ENCODE data around the gene GPC1.
"Not testable (repeated sequence)": the region's sequence is repeated elsewhere in the genome, so short reads cannot be mapped to it uniquely, and the experiment has no call there.

GPC1 gene, protein sequence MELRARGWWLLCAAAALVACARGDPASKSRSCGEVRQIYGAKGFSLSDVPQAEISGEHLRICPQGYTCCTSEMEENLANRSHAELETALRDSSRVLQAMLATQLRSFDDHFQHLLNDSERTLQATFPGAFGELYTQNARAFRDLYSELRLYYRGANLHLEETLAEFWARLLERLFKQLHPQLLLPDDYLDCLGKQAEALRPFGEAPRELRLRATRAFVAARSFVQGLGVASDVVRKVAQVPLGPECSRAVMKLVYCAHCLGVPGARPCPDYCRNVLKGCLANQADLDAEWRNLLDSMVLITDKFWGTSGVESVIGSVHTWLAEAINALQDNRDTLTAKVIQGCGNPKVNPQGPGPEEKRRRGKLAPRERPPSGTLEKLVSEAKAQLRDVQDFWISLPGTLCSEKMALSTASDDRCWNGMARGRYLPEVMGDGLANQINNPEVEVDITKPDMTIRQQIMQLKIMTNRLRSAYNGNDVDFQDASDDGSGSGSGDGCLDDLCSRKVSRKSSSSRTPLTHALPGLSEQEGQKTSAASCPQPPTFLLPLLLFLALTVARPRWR

DNA sequence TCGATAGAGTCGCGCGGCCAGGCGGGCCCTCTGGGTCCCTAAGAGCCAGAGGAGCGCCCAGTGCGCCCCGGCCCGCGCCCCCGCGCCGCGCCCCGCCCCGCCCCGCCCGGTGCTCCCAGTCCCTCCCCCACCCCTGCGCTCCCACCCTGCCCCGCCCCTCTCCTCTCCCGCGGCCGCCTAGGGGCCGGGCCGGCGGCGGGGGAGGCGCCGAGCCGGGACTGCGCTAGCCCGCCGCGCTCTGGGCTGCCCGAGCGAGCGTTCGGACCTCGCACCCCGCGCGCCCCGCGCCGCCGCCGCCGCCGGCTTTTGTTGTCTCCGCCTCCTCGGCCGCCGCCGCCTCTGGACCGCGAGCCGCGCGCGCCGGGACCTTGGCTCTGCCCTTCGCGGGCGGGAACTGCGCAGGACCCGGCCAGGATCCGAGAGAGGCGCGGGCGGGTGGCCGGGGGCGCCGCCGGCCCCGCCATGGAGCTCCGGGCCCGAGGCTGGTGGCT is at the start of gene GPC1:
Gene GPC1 (plus strand): TSS at position 207 of the 491 bp plus-strand sequence. CDS start 256 bp downstream, at position 463.
- peak; percentile 26 for DNase-seq (ENCODE audit: low read depth)

DNA sequence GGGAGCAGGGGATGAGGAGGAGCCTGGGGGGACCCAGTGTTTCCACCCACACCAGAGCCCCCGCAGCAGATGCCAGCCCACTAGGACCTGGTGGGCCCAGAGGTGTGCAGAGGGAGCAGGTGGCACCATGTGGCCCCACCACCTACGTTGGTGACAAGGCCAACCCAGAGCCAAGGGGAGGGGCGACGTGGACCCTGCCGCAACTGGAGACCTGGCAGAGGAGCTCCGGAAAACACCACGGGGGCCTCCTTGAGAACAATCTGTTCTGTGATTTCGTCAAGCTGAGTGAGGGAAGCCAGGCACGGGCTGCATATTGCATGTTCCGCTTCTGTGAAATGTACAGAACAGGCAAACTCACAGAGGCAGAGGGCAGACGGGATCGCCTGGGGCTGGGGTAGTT is 49.1 kb upstream of the GPC1 start:
- no peak for DNase-seq (ENCODE audit: low read depth)

DNA sequence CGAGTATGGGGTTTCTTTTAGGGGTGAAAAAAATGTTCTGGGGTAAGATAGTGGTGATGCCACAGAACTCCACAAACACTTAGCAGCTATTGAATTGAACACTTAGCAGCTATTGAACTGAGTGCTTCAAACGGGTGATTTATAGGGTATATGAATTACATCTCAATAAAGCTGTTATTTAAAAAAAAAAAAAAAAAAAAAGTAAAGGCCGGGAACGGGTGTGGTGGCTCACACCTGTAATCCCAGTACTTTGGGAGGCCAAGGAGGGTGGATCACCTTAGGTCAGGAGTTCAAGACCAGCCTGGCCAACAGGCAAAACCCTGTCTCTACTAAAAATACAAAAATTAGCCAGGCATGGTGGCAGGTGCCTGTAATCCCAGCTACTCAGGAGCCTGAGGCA is 48.7 kb upstream of the GPC1 start:
- not testable (repeated sequence) for DNase-seq (ENCODE audit: low read depth)

DNA sequence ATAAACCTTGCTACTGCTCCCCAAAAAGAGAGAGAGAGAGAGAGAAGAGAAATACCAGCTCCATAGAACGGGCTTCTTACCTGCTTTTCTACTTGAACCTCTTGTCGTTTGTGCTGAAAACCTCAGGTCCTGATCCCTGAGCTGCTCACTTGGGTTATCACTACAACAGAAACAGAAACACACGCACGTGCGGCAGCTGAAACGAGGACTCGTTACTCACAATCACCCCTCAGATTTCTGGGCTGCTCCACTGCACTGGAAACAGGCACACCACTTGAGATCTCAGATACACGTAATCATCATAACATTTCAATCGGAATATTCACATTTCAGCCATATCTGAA is 48.2 kb upstream of the GPC1 start:
- no peak for DNase-seq (ENCODE audit: low read depth)

DNA sequence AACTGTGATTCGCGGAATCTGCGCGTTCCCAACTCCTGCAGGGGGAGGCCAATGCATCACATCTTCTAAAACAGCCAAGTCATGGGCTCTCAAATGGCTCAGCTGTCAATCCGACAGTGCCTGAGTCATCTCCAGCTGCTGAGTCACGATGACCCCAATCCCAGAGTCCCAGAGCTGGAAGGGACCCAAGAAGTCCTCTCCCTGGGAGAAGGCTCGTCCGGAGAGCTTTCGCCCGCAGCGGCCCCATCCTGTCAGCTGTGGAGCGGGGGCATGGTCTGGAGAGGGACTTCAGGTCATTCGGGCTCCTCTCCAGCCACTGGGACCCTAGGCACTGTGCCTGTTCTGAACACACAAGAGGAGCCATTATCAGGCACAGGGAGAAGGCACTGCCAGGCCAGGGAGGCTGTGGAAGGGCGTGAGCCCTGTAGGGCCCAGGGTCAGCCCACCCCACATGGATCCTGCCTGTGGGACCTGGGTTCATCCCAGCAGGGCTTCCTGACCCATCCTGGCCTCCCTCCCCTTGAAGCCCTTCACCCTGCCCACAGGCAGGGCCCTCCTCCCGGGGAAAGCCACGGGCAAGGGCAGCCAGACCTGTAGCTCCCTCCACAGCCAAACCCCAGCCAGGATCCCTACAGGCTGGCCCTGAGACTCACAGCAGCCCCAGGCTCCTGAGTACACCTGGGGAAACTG is 47.6 kb upstream of the GPC1 start:
- DNase-seq (ENCODE audit: low read depth): peak; percentile 83

DNA sequence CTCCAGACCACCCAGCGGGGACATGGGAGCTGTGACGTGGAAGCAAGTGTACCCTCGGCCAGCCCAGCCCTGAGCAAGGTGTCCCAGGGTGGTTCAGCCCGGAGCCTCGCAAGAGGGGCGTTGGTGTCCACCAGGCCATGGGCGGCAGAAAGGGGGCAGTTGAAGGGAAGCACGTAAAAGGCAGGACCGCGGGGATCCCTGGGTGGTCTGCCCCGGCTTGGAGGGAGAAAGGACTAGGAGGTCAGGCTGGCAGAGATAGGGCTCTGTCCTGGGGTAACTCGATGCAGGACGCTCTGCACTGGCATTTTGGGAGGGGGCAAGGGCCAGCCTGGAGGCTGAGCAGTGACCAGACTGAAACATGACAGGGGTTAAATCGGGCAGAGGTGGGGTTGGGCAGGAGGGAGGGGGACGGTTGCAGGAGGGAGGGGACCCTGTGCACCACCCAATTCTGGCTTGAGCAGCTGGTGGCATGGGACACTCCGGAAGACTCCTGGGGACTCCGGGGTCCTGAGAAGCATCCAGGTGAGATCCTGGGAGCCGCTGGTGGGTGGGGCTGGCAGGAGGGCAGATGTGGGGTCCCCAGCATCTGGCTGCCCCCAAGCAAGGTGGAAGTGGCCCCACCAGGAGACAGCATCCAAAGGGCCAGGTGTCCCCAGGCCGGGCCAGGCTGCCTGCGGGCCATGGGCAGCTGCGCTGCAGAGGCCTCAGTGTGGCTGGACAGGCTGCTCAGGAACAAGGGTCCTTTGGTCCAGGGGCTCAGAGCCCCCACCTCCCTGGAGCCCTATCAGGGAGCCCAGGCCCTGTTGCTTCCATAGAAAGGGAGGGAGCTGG is 46.8 kb upstream of the GPC1 start:
- no peak for DNase-seq (ENCODE audit: low read depth)

DNA sequence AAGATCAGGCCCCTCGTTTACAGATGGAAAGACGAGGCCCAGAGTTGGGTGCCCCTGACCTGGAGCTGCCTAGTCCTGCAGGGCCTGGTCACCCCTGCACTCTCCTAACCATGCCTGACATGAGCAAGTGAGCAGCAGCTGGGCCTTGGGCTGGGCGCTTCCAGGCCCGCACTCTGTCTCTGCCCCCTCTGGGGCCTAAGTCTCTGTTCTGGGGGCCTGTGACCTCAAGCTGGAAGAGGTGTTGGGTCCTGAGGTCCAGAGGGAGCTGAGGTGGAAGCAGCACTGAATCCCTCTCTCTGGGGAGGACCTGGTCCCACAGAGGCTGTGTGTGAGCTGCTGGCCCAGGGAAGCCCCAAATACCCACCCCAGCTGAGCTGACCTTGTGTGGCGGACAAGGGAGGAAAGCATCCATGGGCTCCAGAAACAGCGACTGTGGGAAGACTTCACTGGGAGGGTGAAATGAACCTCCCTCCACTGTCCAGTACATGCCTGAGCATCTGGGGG is 46.1 kb upstream of the GPC1 start:
- DNase-seq (ENCODE audit: low read depth): no peak

DNA sequence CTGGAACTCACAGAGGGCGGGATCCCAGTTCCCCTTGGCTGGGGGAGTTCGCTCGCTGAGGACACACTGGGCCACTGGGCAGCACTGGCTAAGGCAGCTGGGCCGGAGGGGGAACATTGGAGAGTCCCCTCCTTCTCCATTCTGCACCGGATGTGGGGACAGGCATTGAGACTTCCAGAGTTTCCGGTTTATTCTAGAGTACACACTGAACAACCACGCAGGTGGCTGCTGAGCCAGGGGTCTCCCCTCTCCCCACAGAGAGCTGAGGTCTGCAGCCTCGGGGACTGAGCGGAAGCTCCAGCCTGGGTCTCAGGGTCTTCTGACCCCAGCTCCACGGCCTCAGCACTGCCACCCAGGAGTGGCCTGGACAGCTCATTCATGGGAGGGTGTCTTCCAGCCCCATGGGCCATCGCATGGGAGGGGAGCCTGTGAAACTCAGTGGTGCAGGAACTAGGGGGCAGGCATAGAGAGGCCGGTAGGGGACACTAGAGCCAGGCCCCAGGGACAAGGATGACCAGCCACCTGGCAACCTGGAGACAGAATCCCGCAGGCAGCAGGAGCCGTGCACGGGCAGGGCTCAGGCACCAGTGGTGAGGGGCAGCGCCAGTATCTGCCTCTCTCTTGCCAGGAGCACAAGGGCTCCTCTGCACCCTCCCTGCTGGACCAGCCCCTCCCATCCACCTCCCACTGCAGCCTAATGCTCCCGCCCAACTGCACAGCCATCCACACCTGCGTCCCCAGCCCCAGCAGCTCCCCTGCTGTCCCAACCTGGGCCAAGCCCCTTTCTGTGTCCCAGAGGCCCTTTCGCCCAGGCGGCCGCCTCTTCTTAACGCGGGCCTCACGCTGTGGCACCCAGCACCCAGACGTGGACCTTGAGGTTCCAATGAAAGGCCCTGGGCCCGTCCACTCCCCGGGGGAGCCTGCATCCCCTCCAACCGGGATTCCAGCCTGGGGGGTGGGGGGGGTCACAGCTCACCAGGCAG is 45.1 kb upstream of the GPC1 start:
- no peak for DNase-seq (ENCODE audit: low read depth)

DNA sequence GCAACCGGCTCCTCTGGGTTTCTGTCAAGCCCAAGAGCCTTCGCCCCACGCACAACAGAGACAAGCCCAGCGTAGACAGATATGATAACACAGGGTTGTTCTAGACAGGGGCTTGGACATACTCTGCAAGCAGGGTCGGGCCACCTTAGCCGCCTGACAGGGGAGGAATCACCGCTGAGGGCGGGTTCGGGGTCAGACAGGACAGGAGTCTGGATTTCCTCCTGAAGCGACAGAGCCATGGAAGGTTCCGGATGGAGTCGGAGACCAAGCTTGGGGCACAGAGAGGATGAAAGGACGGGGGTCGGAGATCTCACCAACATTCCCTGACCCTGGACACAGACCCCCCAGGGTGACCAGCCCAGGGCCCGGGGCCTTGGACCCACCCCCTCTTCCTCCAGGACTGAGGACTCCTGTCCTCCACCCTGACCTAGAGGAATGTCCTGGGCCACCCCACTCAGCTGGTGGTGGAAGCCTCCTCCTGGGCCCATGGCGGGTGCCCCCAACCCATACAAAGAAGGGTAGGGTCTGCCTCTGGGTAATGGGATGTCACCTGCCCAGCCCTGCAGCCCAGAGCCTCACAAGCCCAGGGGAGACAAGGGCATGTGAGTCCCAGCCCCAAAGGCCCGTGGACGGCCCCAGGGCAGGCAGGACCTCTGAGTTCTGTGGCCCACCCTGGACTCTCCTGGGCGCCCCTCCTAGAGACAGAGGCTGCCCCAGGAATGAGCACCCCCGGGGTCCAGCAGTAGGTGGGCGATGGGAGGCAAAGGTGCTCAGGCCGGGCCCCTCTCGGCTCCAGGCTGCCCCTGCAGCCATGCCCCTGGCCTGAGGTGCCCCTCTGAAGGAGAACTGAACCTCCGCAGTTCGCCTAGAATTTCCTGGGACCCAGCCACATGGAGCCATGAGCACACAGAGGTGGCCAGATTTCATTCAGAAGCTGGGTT is 44.1 kb upstream of the GPC1 start:
- no peak for DNase-seq (ENCODE audit: low read depth)

DNA sequence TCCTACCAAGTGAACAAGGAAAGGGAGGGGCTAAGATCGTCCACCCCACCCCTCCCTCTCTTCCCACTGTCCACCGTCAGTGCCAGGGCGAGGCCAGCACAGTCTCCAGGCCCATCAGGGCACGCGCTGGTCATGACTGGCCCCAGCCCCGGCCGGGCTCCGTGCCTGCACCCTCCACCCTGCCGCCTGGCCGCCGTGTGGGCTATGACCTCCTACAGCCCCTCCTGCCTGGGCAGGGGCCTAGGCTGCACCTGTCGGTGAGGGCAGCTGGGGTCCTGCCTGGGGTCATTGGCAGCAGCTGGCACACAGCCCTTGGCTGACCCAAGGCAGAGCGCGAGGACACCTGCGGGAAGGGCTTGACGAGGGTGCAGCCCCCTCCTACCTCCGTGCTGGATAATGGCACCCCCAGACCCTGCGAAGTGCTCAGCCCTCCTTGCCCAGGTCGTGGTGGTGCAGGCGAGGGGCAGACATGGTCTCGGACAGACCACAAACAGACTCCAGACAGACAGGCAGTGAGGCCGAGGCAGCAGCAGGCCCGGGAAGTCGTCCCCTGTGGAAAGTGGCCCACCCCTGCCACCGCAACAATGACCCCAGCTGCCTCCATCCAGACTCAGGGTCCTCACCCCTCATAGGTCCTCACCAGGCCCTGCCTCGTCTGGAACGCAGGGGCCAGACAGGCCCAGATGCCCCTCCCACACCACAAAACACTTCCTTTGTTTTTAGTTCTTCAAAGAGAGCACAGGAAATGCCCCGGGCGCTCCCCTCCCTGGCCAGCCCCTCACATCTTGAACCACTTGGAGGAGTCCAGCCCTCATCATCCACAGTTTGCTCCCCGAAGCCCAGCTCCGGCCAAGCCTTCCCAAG is 43.1 kb upstream of the GPC1 start:
- DNase-seq (ENCODE audit: low read depth): no peak

DNA sequence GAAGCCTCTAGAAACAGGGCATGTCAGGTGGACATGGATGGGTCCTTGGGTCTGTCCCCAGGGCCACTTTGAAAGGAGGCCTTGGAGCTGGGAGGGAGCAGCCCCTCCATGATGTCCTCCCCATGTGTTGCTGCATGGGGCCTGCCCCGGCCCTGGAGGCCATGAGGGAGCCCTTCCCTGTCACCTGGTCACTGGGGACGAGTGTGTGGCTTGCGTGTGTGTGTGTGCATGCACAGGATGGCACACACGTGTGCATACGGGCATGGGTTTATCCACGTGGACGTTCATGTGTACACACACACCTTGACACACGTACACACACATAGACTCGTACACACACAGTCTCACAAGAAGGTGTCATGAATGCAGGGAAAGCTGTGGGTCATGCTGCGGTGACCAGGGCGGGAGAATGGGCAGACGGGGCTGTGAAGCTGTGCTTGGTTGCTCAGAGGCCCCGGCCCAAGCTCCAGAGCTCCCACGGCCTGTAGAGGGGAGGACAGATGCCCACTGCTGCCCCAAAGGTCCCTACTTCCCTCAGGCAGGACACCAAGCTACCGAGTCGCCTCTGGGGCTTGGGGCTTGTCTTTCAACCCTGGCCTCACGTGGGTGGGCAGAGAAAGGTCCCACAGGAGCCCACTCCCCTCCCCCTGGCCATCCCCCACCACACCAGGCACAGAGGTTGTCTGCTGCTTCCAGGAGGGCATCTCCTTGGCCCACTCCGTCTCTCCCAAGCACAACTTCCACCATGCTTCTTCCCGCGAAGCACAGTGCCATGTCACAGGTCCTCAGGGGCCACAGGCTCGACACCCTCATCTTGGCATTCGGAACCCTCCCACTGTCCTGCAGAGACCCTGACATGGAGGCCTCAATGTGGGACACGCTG is 42.3 kb upstream of the GPC1 start:
- no peak for DNase-seq (ENCODE audit: low read depth)

DNA sequence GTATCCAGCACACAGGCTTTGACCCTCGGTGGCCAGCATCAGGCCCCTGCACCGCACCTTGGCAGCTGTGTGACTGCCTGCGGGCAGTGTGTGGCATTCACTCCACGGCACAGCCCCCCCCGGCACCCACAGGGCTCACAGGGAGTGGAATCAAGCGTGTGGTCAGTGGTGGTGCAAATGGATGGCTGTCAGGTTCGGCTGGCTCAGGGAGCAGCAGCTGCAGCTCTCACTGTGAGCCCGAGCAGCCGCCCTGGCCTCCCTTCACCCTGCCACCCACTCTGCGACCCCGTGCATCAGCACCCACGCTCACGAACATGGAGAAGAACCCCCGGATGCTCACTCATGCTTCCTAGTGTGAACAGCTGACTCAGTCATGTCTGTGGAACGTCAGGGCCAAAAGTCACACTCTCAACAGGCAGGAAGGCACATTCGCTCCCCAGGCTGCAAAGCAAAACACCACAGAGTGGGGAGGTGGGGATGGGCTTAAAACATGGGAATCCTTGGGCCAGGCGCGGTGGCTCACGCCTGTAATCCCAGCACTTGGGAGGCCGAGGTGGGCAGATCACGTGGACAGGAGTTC is 41.5 kb upstream of the GPC1 start:
- DNase-seq (ENCODE audit: low read depth): no peak

DNA sequence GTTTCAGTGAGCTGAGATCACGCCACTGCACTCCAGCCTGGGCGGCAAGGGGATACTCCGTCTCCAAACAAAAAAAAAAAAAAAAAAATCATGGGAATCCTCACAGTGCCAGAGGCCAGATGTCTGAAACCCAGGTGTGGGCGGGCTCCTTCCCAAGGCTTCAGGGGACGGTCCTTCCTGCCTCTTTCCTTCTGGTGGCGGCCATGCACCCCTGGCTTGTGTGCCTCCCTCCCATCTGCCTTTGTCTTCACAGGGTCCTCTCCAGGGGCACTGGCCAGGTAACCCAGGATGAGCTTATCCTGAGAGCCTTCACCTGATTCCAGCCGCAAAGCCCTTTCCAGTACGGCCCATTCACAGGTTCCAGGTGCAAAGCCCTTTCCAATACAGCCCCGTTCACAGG is 40.9 kb upstream of the GPC1 start:
- no peak for DNase-seq (ENCODE audit: low read depth)

DNA sequence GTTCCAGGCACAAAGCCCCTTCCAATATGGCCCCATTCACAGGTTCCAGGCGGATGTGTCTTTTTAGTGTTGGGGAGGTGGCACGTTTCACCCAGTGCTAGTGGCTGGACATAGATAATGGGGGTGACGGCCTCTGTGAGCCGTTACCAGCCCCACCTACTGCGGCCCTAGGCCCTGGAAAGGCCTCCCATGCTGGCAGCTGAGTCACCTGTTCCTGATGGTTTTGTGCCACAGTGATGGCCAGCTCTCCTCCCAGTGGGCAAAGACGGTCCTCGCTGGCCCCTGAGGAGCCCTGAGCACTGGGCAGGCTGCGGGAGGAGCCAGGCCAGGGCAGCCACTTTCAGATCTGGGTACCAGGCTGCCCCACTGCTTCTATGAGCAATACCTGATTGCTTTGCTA is 40.0 kb upstream of the GPC1 start:
- DNase-seq (ENCODE audit: low read depth): no peak

DNA sequence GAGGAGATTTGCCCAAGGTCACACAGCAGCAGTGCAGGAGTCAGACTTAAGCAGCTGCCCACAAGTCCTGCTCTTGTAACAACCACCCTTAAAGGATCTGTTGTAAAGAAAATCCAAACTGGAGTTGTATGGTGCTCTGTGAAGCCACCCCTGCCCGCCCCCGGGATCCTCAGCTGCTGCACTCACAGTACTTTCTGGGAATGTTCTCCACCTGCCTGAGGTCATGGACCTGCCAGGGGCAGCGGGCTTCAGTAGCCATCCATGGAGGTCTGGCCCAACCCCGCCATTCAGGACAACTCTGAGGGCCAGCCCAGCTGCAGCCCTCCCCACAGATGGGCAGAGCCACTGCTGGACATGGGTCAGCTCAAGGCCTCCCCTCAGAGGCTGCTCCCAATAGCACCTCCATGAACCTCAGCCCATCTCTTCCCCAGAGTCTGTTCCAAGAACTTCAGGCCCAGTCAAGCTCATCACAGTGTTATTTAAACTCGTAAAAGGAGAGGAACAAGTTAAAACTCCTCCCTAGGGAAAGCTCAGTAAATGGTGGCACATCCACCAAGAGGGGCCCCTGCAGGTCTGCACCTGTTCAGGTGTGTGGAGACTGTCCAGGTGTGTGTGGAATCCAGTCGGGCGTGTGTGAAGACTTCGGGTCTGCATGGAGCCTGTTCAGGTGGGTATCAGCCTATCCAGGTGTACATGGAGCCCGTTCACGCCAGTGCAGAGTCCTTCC is 39.4 kb upstream of the GPC1 start:
- DNase-seq (ENCODE audit: low read depth): no peak
